WERI-Rb-1 (cell line): ENCODE measurements around the gene SPATA9.

ENCODE experiments used
- DNase-seq: peaks from one replicate; pipeline ENCODE4 v3.0.0-alpha.2; 2020
- H3K27ac ChIP-seq: fragments of 250-450 bp; sonication (Bioruptor Pico); 2 replicates; pipeline ENCODE4 v1.5.1; 2020; ENCODE audit warnings: mild to moderate bottlenecking, moderate library complexity
- H3K27me3 ChIP-seq: fragments of 250-450 bp; sonication (Bioruptor Pico); 2 replicates; pipeline ENCODE4 v1.5.1; 2021; ENCODE audit warnings: mild to moderate bottlenecking, low read depth, moderate library complexity; ENCODE audit not compliant: insufficient read depth, severe bottlenecking
- H3K36me3 ChIP-seq: fragments of 250-450 bp; sonication (Bioruptor Pico); 2 replicates; pipeline ENCODE4 v1.5.1; 2020; ENCODE audit warnings: mild to moderate bottlenecking, moderate library complexity
- H3K4me3 ChIP-seq: 2 replicates; pipeline ENCODE4 v1.5.1; 2011; ENCODE audit warnings: low read depth, mild to moderate bottlenecking, control low read depth, low read length
- H3K9me3 ChIP-seq: fragments of 250-450 bp; sonication (Bioruptor Pico); 2 replicates; pipeline ENCODE4 v1.5.1; 2021; ENCODE audit warnings: mild to moderate bottlenecking, moderate library complexity; ENCODE audit not compliant: severe bottlenecking
- TF ChIP-seq, protein P1 (sequence below): IDR thresholded peaks from 2 replicates; pipeline ENCODE4 v1.5.1; 2011; ENCODE audit warnings: low read depth, mild to moderate bottlenecking, control low read depth, inconsistent platforms, low read length

The SPATA9 gene

GRCh38 chr5:95689680-95690079 is 6.9 kb upstream of the SPATA9 start:
- Histone ChIP-seq H3K27ac (no peak overlapping the region), H3K36me3 (no peaks in the 10 kb centered on the region), H3K9me3 (no peaks in the 10 kb centered on the region), H3K27me3 (no peaks in the 10 kb centered on the region), H3K4me3 (no peak overlapping the region)
- DNase-seq, result no peak
- TF ChIP-seq, protein P1, sequence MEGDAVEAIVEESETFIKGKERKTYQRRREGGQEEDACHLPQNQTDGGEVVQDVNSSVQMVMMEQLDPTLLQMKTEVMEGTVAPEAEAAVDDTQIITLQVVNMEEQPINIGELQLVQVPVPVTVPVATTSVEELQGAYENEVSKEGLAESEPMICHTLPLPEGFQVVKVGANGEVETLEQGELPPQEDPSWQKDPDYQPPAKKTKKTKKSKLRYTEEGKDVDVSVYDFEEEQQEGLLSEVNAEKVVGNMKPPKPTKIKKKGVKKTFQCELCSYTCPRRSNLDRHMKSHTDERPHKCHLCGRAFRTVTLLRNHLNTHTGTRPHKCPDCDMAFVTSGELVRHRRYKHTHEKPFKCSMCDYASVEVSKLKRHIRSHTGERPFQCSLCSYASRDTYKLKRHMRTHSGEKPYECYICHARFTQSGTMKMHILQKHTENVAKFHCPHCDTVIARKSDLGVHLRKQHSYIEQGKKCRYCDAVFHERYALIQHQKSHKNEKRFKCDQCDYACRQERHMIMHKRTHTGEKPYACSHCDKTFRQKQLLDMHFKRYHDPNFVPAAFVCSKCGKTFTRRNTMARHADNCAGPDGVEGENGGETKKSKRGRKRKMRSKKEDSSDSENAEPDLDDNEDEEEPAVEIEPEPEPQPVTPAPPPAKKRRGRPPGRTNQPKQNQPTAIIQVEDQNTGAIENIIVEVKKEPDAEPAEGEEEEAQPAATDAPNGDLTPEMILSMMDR, result no peak

GRCh38 chr5:95686651-95687050 is 3.9 kb upstream of the SPATA9 start:
- Histone ChIP-seq H3K4me3 (no peak overlapping the region), H3K36me3 (no peaks in the 10 kb centered on the region), H3K27me3 (no peaks in the 10 kb centered on the region), H3K27ac (no peak overlapping the region), H3K9me3 (no peaks in the 10 kb centered on the region)
- TF ChIP-seq, protein P1, result no peak
- DNase-seq, result no peak

DNA sequence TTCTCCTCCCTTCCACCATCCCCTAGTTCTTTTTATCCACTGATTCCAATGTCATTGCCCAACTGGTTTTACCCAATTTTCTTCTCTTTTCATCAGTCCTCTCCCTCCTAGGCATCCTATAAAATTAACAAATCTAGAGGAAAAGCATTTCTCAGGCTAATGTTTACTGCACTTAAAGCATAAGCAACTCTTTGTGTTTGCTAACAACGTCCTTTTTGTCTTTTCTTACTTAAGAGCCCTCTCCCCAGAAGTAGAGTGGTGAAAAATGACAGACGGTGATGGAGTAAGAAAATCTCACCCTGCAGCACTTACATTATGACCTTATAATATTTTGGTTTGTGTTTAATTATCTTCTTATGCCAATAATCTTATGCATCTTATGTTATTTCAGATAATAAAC is 1.6 kb upstream of the SPATA9 start:
- TF ChIP-seq, protein P1, result no peak
- no peaks in the 10 kb centered on the region for H3K9me3 ChIP-seq
- no peaks in the 10 kb centered on the region for H3K36me3 ChIP-seq
- no peaks in the 10 kb centered on the region for H3K27me3 ChIP-seq
- H3K27ac ChIP-seq, result no peak overlapping the region
- no peak overlapping the region for H3K4me3 ChIP-seq
- no peak for DNase-seq

DNA sequence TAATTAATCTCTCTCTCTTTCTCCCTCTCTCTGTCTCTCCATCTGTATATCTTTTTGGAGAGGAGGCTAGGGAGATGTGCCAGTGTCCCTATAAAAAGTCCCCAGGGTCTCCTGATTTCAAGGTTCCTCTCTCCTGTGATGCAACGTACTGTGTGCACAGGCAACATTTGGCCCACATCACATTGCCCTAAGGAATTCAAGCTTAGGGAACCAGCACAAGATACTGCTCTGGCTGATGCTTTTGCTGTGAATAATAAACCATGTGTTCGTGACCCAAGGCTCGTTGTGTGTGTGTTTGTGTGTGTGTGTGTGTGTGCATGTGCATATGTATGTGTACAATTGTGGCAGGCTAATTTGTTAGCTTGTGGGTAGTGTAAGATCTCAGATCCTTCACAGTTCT is 9.7 kb downstream of the SPATA9 start:
- Histone ChIP-seq H3K4me3 (no peak overlapping the region), H3K36me3 (no peaks in the 10 kb centered on the region), H3K9me3 (no peaks in the 10 kb centered on the region), H3K27me3 (no peaks in the 10 kb centered on the region), H3K27ac (no peak overlapping the region)
- TF ChIP-seq, protein P1, result no peak
- no peak for DNase-seq

GRCh38 chr5:95672641-95673040 is 10.2 kb downstream of the SPATA9 start:
- Histone ChIP-seq H3K27ac (no peak overlapping the region), H3K27me3 (no peaks in the 10 kb centered on the region), H3K4me3 (no peak overlapping the region), H3K36me3 (no peaks in the 10 kb centered on the region), H3K9me3 (no peaks in the 10 kb centered on the region)
- TF ChIP-seq, protein P1, result no peak
- DNase-seq, result no peak

DNA sequence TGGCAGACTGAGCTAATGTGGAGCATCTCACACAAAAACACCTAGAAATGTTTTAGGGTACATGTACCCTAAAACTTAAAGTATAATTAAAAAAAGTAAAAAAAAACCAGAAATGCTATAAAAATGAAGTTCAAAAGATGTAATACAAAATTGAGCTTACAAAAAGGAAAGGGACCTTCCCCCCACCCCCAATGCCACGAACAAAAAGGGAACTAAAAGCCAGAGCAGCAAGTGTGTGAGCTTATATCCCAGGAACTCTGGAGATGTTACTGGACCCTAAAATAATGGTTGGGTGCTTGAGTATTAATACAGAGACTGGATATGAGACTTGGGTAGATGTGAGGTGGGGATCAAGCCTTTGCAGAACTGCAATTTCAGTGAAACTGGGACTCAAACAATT is 11.0 kb downstream of the SPATA9 start:
- H3K4me3 ChIP-seq, result no peak overlapping the region
- H3K9me3 ChIP-seq, result no peaks in the 10 kb centered on the region
- no peaks in the 10 kb centered on the region for H3K27me3 ChIP-seq
- H3K36me3 ChIP-seq, result no peaks in the 10 kb centered on the region
- no peak overlapping the region for H3K27ac ChIP-seq
- TF ChIP-seq, protein P1, result no peak
- no peak for DNase-seq
